ENCODE measurements around the gene ABLIM3.

DNA sequence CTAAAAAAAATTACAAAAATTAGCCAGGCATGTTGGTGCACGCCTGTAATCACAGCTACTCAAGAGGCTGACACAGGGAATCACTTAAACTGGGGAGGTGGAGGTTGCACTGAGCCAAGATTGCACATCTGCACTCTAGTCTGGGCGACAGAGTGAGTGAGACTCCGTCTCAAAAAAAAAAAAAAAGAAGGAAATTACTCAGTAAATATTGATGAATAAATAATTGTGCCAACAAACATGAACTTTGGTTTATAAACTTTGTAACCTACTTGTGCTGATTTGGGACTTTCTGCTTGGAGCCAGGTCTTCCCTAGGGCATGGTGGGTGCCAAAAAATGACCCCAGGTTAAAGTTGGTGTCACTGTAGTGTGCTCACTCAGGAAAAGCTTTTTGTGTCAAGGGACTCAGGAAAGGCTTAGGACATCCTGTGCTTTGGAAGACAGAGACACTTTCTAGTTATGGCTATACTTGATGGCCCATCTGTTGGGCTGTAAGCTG is 19.0 kb downstream of the ABLIM3 start:
- TF ChIP-seq, protein P1, sequence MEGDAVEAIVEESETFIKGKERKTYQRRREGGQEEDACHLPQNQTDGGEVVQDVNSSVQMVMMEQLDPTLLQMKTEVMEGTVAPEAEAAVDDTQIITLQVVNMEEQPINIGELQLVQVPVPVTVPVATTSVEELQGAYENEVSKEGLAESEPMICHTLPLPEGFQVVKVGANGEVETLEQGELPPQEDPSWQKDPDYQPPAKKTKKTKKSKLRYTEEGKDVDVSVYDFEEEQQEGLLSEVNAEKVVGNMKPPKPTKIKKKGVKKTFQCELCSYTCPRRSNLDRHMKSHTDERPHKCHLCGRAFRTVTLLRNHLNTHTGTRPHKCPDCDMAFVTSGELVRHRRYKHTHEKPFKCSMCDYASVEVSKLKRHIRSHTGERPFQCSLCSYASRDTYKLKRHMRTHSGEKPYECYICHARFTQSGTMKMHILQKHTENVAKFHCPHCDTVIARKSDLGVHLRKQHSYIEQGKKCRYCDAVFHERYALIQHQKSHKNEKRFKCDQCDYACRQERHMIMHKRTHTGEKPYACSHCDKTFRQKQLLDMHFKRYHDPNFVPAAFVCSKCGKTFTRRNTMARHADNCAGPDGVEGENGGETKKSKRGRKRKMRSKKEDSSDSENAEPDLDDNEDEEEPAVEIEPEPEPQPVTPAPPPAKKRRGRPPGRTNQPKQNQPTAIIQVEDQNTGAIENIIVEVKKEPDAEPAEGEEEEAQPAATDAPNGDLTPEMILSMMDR (IDR thresholded peaks at IDR 0.05): no peak
- TF ChIP-seq POLR2A (IDR thresholded peaks at IDR 0.05): no peak
